Liver (tissue), 9 donors: ENCODE results near the gene FAM3B. TPM values are rescaled to one million over a fixed set of nuclear protein-coding genes. Genes with fewer than 3 reads are reported as not detected.

Experiments
- DNase-seq: peaks from one replicate; pipeline ENCODE4 v3.0.0-alpha.2; 2017; ENCODE audit warnings: low spot score
- H3K27ac ChIP-seq, 2 donors: one replicate each; pipeline ENCODE4 v1.7.0; 2013; ENCODE audit warnings: inconsistent platforms in 2 of 2, low read length in 2 of 2, control low read depth in 1 of 2, low read depth in 1 of 2, mild to moderate bottlenecking in 1 of 2
- H3K27me3 ChIP-seq, 4 donors: one replicate each; pipeline versions ENCODE4 v1.6.1 to v1.7.0; 2013; ENCODE audit warnings: low read length in 3 of 4, inconsistent platforms in 1 of 4, mild to moderate bottlenecking in 1 of 4, moderate library complexity in 1 of 4; ENCODE audit not compliant: control insufficient read depth in 4 of 4, insufficient read depth in 4 of 4
- H3K36me3 ChIP-seq, 4 donors: one replicate each; pipeline versions ENCODE4 v1.6.1 to v1.7.0; 2013; ENCODE audit warnings: low read length in 3 of 4, mild to moderate bottlenecking in 3 of 4, low read depth in 1 of 4, moderate library complexity in 1 of 4; ENCODE audit not compliant: control insufficient read depth in 4 of 4, insufficient read depth in 3 of 4
- H3K4me1 ChIP-seq, 4 donors: one replicate each; pipeline versions ENCODE4 v1.6.1 to v1.7.0; 2013; ENCODE audit warnings: low read length in 3 of 4, mild to moderate bottlenecking in 3 of 4, moderate library complexity in 1 of 4; ENCODE audit not compliant: control insufficient read depth in 4 of 4, insufficient read depth in 4 of 4
- H3K4me3 ChIP-seq, 3 donors: one replicate each; pipeline versions ENCODE4 v1.6.1 to v1.7.0; 2013; ENCODE audit warnings: low read length in 3 of 3, control low read depth in 1 of 3, low read depth in 1 of 3, mild to moderate bottlenecking in 1 of 3
- H3K9ac ChIP-seq, 2 donors: one replicate each; pipeline ENCODE4 v1.7.0; 2013; ENCODE audit warnings: low read length in 2 of 2, mild to moderate bottlenecking in 2 of 2, moderate library complexity in 2 of 2, control low read depth in 1 of 2, low read depth in 1 of 2
- H3K9me3 ChIP-seq, 4 donors: one replicate each; pipeline versions ENCODE4 v1.6.1 to v1.7.0; 2013; ENCODE audit warnings: low read length in 3 of 4; ENCODE audit not compliant: control insufficient read depth in 4 of 4
- GABPA ChIP-seq, 2 donors: IDR thresholded peaks in 1 of 2; conservative IDR thresholded peaks in 1 of 2; 2 replicates each; pipeline ENCODE4 v1.6.1; 2016; ENCODE audit warnings: antibody characterized with exemption in 2 of 2, mild to moderate bottlenecking in 1 of 2, moderate library complexity in 1 of 2
- JUND ChIP-seq, 2 donors: IDR thresholded peaks; 2 replicates each; pipeline ENCODE4 v1.6.1; 2016; ENCODE audit warnings: antibody characterized with exemption in 2 of 2
- NR2F2 ChIP-seq: IDR thresholded peaks from 2 replicates; pipeline ENCODE4 v1.6.1; 2016; ENCODE audit warnings: antibody characterized with exemption
- RAD21 ChIP-seq, 2 donors: IDR thresholded peaks; 2 replicates each; pipeline ENCODE4 v1.6.1; 2016; ENCODE audit warnings: antibody characterized with exemption in 2 of 2, mild to moderate bottlenecking in 2 of 2
- RXRA ChIP-seq, 2 donors: IDR thresholded peaks; 2 replicates each; pipeline ENCODE4 v1.6.1; 2017 to 2018; ENCODE audit warnings: antibody characterized with exemption in 2 of 2, mild to moderate bottlenecking in 1 of 2
- SP1 ChIP-seq: IDR thresholded peaks from 2 replicates; pipeline ENCODE4 v1.6.1; 2018; ENCODE audit warnings: antibody characterized with exemption, mild to moderate bottlenecking
- TAF1 ChIP-seq: conservative IDR thresholded peaks from 2 replicates; pipeline ENCODE4 v1.6.1; 2016; ENCODE audit warnings: antibody characterized with exemption, mild to moderate bottlenecking
- YY1 ChIP-seq: IDR thresholded peaks from 2 replicates; pipeline ENCODE4 v1.6.1; 2016; ENCODE audit warnings: antibody characterized with exemption, mild to moderate bottlenecking
- WGBS: extraction: QIAGEN DNeasy Blood & Tissue Kit; methylation state at CpG from one replicate; pipeline ENCODE4 v1.1.7; 2013; 5-methylcytosine and 5-hydroxymethylcytosine counted together
- polyA plus RNA-seq, 2 donors: library from polyadenylated mRNA; stranded (reverse) in 1 of 2; unstranded in 1 of 2; fragments of 200-250 nt in 1 of 2; fragments of >200 nt in 1 of 2; fragmentation: Nextera tagmentation in 1 of 2; extraction: Ambion mirVana in 1 of 2; gene quantifications; one replicate each; pipeline versions ENCODE4 v1.2.1 to v1.2.3, GENCODE V29; 2013 to 2015
- total RNA-seq, 2 donors: library from RNA; depleted of rRNA; stranded (reverse); fragments of >200 nt; gene quantifications; one replicate each; pipeline ENCODE4 v1.2.3, GENCODE V29; 2014
- TF ChIP-seq, protein P1 (sequence below): IDR thresholded peaks from 2 replicates; pipeline ENCODE4 v1.6.1; 2016; ENCODE audit warnings: antibody characterized with exemption
- TF ChIP-seq, protein P2 (sequence below): IDR thresholded peaks from 2 replicates; pipeline ENCODE4 v1.6.1; 2016; ENCODE audit warnings: antibody characterized with exemption, mild to moderate bottlenecking
- TF ChIP-seq, protein P3 (sequence below): IDR thresholded peaks from 2 replicates; pipeline ENCODE4 v1.6.1; 2016; ENCODE audit warnings: antibody characterized with exemption
- donor health status: healthy.
- donor health status: healthy.
- donor health status: healthy.
- donor health status: healthy.
- donor health status: healthy.

Gene FAM3B
- total and polyA plus RNA-seq, 4 donors: 0.72 to 18.2 (median 3.4) TPM

DNA sequence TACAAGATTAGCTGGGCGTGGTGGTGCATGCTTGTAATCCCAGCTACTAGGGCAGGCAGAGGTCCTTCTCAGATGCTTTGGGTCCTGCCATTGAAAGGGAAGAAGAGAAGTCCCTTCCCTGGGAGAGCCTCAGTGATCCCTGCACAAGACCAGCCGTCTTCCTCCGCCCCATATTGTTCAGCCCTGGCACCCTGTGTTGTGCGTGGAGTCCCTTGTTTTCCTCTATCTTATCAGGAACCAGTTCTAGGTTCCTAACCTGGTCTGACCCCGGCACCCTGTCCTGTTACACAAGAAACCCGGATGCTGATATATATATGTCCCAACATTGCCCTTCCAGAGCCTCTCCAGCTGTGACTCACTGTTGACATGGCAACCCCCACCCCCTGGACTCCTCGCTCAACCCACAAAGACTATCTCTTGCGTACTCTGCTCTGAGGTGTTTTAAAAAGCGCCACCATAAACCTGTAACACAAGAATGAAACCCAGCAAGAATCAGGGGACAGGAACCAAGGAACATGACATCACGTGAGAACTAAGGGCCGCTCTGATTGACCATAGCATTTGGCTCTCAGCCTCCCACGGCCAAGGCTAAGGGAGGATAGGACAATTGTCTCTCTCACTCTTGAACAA lies 50.0 kb downstream of the FAM3B start:
- TF ChIP-seq SP1 (peak; percentile 19), YY1 (no peak), RXRA (IDR thresholded peaks at IDR 0.05) (peak; percentile 31 to 42), JUND (IDR thresholded peaks at IDR 0.05) (peak in 1 of 2 donors; percentile 40), RAD21 (IDR thresholded peaks at IDR 0.05) (no peak)
- TF ChIP-seq, protein P1, sequence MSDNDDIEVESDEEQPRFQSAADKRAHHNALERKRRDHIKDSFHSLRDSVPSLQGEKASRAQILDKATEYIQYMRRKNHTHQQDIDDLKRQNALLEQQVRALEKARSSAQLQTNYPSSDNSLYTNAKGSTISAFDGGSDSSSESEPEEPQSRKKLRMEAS: no peak
- Histone ChIP-seq H3K9ac (no peak overlapping the region), H3K27me3 (peaks cover 0 to 3% (median 0%) of the 10 kb centered on the region in 4 donors), H3K27ac (peak overlapping the region in 1 of 2 donors; percentile 42), H3K4me1 (no peaks in the 10 kb centered on the region), H3K9me3 (no peaks in the 10 kb centered on the region), H3K36me3 (no peaks in the 10 kb centered on the region), H3K4me3 (no peak overlapping the region)
- 43% methylated on average over 12 of the region's 12 CpGs for WGBS
- no peak for DNase-seq

- H3K9ac ChIP-seq: no peak overlapping the region
- H3K4me1 ChIP-seq: no peaks in the 10 kb centered on the region
- no peak overlapping the region for H3K27ac ChIP-seq
- WGBS: 82% methylated on average over 9 of the region's 9 CpGs
- no peaks in the 10 kb centered on the region for H3K36me3 ChIP-seq
- H3K4me3 ChIP-seq: no peak overlapping the region
- TF ChIP-seq SP1: no peak
- no peak for TF ChIP-seq NR2F2
- TF ChIP-seq, protein P2, sequence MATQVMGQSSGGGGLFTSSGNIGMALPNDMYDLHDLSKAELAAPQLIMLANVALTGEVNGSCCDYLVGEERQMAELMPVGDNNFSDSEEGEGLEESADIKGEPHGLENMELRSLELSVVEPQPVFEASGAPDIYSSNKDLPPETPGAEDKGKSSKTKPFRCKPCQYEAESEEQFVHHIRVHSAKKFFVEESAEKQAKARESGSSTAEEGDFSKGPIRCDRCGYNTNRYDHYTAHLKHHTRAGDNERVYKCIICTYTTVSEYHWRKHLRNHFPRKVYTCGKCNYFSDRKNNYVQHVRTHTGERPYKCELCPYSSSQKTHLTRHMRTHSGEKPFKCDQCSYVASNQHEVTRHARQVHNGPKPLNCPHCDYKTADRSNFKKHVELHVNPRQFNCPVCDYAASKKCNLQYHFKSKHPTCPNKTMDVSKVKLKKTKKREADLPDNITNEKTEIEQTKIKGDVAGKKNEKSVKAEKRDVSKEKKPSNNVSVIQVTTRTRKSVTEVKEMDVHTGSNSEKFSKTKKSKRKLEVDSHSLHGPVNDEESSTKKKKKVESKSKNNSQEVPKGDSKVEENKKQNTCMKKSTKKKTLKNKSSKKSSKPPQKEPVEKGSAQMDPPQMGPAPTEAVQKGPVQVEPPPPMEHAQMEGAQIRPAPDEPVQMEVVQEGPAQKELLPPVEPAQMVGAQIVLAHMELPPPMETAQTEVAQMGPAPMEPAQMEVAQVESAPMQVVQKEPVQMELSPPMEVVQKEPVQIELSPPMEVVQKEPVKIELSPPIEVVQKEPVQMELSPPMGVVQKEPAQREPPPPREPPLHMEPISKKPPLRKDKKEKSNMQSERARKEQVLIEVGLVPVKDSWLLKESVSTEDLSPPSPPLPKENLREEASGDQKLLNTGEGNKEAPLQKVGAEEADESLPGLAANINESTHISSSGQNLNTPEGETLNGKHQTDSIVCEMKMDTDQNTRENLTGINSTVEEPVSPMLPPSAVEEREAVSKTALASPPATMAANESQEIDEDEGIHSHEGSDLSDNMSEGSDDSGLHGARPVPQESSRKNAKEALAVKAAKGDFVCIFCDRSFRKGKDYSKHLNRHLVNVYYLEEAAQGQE: no peak
- TF ChIP-seq, protein P1: no peak
- no peak for TF ChIP-seq YY1
- TF ChIP-seq RXRA (IDR thresholded peaks at IDR 0.05): no peak
- TF ChIP-seq, protein P3, sequence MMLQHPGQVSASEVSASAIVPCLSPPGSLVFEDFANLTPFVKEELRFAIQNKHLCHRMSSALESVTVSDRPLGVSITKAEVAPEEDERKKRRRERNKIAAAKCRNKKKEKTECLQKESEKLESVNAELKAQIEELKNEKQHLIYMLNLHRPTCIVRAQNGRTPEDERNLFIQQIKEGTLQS: no peak
- no peak for TF ChIP-seq TAF1
- TF ChIP-seq JUND (IDR thresholded peaks at IDR 0.05): no peak
- no peak for TF ChIP-seq GABPA (IDR thresholded peaks at IDR 0.05 in 1 of 2, conservative IDR thresholded peaks at IDR 0.05 in 1 of 2)
- no peaks in the 10 kb centered on the region for H3K9me3 ChIP-seq
- H3K27me3 ChIP-seq: peaks cover 0 to 3% (median 0%) of the 10 kb centered on the region in 4 donors
- DNase-seq: no peak
These were observed 50.8 kb downstream of the FAM3B start for GRCh38 chr21:41367301-41367944.
